IPS DF 4.7 (cell line): ENCODE measurements around the gene MAP3K5.

Experiments
- DNase-seq: peaks from one replicate; pipeline ENCODE4 v3.0.0-alpha.2; 2013; ENCODE audit warnings: low spot score; ENCODE audit errors: extremely low read depth

MAP3K5 gene

DNA sequence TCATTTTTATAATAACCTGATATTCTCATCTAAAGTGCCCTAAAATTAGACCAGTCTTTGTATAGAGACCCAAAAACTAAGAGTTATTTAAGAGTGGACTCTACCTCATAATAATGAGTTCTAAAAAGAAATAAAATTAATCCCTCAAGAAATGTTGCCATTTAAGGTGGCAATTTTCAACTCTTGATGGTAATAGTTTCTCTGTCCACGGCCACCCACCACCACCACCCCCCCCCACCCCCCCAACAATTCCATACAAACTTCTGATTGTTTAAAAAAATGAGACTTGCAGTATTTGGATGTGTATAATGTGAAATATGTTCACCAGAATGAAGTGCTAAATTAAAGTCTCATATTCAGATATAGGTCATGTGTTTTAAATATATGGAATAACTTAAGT lies 244.4 kb downstream of the MAP3K5 start:
- no peak for DNase-seq

- DNase-seq: no peak
Measured at GRCh38 chr6:136547336-136547735, 244.9 kb downstream of the MAP3K5 start.

GRCh38 chr6:136546331-136546730 lies 245.9 kb downstream of the MAP3K5 start:
- no peak for DNase-seq

GRCh38 chr6:136544326-136544725 lies 248.0 kb downstream of the MAP3K5 start:
- DNase-seq: no peak

DNA sequence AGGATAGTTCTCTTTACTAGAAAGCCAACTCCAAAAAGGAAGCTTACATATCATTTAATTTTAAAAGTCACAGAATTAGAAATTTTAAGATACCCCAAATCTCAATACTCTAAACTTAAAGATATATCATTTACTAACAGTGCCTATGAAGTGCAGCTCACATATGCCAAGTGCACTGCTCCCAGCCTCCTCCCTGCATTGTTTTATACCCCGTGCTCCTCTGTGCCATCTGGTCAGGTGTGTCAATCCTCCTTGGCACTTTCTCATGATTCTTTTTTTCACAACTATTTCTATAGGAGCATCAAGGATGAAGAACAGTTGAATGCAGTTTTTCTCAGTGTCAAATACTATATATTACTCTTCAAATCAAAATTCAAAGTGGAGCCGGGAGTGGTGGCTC lies 250.9 kb downstream of the MAP3K5 start:
- no peak for DNase-seq

- no peak for DNase-seq
Measured at GRCh38 chr6:136539967-136540652, 252.2 kb downstream of the MAP3K5 start.

DNA sequence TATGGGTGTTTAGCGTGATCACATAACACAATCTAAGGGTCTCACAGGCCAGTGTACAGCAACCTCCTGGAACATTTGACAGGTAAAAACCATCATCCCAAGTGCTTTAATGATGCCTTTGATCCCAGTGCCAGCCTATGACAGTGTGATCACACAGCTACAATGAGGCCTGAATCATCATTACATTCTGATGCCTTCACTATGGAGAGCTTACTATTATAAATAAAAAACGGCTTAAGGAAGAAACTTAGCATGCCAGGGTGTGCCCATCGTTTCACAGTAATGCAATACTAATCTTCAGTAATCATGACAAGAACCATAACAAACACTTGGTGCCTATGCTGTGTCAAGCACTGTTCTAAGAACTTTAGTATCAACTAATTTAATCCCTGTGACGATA lies 253.4 kb downstream of the MAP3K5 start:
- DNase-seq: no peak

- no peak for DNase-seq
Measured at GRCh38 chr6:136535880-136536650, 256.2 kb downstream of the MAP3K5 start.

DNA sequence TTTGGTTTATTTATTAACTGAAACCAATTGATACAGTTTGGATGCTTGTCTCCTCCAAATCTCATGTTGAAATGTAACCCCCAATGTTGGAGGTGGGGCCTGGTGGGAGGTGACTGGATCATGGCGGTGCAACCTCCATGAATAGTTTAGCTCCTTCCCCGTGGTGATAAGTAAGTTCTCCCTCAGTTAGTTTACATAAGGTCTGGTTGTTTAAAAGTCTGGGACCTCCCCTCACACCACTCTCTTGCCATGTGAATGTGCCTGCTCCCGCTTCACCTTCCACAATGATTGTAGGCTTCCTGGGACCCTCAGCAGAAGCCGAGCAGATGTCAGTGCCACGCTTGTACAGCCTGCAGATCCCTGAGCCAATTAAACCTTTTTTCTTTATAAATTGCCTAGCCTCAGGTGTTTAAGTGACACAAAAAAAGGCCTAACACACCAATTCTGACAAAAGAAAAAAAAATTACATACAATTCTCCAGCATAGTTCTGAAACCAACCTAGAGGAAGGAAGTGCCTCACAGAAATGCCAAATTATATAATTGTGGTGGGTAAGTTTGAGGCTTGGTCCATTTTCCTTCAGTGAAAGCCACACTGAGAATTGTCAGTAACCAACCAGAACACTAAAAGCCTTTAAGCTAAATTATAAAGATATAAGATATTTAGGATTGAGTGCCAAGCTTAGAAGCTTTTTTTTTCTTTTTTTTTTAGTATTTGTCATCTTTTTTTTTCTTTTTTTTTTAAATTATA lies 257.1 kb downstream of the MAP3K5 start:
- DNase-seq: no peak

DNA sequence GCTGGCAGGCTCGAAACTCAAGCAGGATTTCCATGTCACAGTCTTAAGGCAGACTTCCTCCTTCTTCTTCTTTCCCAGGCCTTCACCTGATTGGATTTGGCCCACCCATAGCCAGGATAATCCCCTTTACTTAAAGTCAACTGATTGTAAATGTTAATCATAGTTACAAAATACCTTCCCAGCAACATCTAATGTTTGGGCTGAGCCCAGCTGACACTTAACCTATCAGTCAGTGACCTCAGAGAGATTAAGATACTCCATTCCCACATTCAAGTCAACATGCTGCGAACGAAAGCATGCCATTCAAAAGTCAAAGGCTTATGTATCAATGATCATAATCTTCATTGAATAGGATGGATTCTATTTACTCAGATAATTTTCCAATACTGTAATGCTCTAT lies 258.0 kb downstream of the MAP3K5 start:
- DNase-seq: no peak

GRCh38 chr6:136533487-136533886 lies 258.8 kb downstream of the MAP3K5 start:
- no peak for DNase-seq

- DNase-seq: no peak
Measured at GRCh38 chr6:136532030-136532429, 260.2 kb downstream of the MAP3K5 start.

GRCh38 chr6:136529710-136530109 lies 262.6 kb downstream of the MAP3K5 start:
- no peak for DNase-seq

- no peak for DNase-seq
Measured at GRCh38 chr6:136528477-136528876, 263.8 kb downstream of the MAP3K5 start.

- DNase-seq: no peak
Measured at GRCh38 chr6:136527831-136528230, 264.4 kb downstream of the MAP3K5 start.

DNA sequence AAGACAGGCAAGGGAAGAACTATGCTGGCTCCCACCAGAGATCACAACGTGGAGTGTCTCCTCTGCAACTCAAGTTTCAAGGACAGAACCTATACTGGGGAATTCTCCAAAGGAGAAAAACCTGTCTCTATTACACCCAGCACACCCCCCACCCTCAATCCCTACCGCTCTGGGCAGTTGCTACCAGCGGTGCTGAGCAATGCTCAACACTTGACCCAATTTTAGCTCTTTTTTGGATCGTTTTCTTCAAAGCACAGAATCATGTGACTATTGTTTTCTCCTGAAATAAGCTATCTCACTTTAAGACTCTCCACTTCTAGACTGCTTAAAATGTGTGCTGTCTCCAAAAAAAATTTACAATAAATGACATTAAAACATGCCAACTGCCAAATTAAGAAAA lies 265.3 kb downstream of the MAP3K5 start:
- no peak for DNase-seq

DNA sequence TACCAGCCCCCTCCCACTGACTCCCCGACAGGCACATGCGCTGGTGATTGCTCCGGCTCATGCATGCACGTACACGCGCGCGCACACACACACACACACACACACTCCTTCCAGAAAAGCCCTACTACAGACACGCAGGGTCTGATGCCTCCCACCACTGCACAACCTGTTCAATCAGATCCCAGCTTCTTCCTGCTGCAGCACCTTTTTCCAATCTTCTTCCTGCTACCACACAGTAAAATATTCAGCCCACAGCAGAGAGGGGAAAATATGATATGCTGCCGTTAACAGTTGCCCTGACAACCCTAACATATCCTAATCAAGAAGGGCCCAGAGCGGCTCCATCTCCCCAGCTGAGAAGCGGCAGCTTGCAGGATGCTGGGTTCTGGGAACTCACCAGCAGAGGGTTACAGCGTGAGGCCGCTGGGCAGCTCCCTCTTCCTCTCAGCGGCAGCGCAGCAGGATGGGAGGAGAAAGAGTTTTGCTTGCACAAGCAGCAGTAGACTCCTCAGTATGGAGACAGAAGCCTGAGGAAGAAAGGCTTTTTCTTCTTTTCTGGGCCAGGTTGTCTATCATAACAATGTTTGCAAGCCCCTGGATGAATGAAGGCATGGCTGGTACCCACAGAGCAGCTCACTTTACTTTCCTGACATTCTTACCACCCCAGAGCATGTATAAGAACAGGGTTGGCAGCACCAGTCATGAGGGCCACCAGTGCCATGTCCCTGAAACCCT lies 265.9 kb downstream of the MAP3K5 start:
- no peak for DNase-seq

DNA sequence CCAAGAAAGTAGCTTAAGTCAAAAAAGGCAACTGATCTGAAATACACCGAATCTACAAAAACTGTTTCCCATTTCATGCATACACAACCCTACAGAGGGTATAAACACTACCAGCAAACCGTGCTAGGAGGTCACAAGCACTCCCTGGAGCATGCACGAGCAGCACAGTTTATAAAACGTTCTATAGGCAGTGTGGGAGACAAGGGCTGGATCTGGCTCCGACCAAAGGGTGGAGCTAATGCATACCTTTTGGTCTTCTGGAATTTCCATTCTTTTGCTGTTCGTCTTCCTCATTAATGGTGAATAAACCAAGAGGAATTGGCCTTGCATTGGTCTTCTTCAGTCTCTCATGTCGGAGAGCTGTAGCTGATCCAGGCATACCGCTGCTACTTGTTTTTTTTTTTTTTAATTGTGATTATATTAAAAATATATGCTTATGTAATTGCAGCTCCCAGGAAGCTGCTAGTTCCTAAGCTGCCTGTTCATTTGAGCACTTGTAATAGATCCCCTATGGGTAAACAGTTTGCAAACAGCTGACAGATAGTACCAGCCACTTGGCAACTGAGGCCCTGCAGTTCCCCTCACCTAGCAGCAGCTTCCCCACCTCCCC lies 266.6 kb downstream of the MAP3K5 start:
- no peak for DNase-seq

DNA sequence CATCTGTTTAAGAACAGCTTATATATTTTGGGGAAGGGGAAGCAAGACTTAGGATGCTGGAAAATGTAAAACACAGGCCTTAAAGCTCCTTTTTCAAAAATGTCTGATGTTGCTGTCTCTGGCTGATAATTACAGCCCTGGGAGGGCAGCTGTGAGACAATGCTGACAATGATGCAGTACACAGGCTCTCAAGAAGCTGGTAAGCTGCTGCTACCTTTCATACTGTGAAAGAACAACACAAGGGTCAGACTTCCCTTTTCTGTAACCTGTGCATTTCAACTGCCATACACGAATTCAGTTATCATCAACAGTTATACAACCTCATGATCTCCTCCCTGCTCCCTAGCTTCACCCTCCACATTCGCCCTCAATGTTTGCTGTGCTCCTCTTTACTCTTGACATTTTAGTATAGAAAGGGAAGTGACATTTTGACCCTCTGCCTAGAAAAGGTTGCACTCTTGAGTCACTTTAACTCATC lies 267.3 kb downstream of the MAP3K5 start:
- no peak for DNase-seq

- DNase-seq: no peak
Measured at GRCh38 chr6:136524339-136524935, 267.8 kb downstream of the MAP3K5 start.

GRCh38 chr6:136523196-136523595 lies 269.1 kb downstream of the MAP3K5 start:
- no peak for DNase-seq
